NT2/D1 (cell line): ENCODE measurements around the gene RNF144B.

Source experiments
- DNase-seq: peaks from one replicate; pipeline ENCODE4 v3.0.0-alpha.2; 2011; ENCODE audit warnings: low read depth, low spot score
- H3K27me3 ChIP-seq: 2 replicates; pipeline ENCODE4 v1.6.0; 2011; ENCODE audit warnings: mild to moderate bottlenecking; ENCODE audit not compliant: insufficient read length, insufficient read depth
- H3K36me3 ChIP-seq: 2 replicates; pipeline ENCODE4 v1.6.1; 2011; ENCODE audit warnings: mild to moderate bottlenecking, low read length, mixed read lengths; ENCODE audit not compliant: insufficient read depth, insufficient read length
- H3K4me1 ChIP-seq: 2 replicates; pipeline ENCODE4 v1.5.1; 2011; ENCODE audit not compliant: insufficient read depth, insufficient read length
- H3K4me3 ChIP-seq: 2 replicates; pipeline ENCODE4 v1.5.1; 2011; ENCODE audit warnings: low read depth; ENCODE audit not compliant: insufficient read length
- H3K9ac ChIP-seq: 2 replicates; pipeline ENCODE4 v1.6.0; 2011; ENCODE audit warnings: low read depth; ENCODE audit not compliant: insufficient read length
- H3K9me3 ChIP-seq: 2 replicates; pipeline ENCODE4 v1.5.1; 2011; ENCODE audit warnings: mild to moderate bottlenecking, low read length; ENCODE audit not compliant: insufficient read depth
- SUZ12 ChIP-seq: IDR thresholded peaks from 2 replicates; pipeline ENCODE4 v1.6.1; 2011; ENCODE audit not compliant: insufficient read length, insufficient read depth; ENCODE audit errors: extremely low read depth
- YY1 ChIP-seq: IDR thresholded peaks from 2 replicates; pipeline ENCODE4 v1.6.1; 2011; ENCODE audit not compliant: insufficient read length, insufficient read depth
- ZNF274 ChIP-seq: IDR thresholded peaks from 2 replicates; pipeline ENCODE4 v1.6.1; 2011; ENCODE audit warnings: mild to moderate bottlenecking, low read depth, low read length

Gene RNF144B

DNA sequence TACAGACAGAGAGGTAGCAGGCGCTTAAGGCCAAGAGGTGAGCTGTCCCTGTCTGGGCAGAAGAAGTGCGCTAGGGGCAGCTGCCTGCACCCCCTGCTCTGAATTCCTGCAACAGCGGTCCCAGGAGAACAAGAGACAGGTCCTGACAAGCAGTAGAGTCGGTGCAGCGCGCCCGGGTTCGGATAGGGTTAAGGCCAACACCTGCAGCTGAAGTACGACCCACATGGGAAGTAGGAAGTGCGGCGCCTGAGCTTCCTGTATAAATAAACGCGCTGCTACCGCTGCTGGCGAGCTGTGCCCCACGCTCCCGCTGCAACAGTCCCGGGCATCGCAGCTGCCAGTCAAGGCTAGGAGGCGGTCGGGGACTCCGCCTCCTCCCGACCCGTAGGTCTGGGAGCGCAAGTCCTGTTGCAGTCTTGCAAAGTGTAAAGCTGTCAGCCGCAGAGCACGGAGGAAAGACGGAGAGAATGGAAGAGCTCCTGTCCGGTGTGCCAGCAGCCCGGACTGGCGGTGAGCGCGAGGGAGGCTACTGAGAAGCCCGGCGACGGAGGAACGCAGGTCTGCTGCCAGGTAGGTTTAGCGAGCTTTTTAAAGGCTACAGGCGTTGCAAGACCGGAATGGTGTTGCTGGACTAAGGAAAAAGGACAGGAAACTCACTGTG, at the start of gene RNF144B:
TSS of gene RNF144B (plus strand) at position 290 of the 661 bp plus-strand sequence. CDS start 12,185 bp downstream, outside the sequence.
- H3K27me3 ChIP-seq: peaks cover 14% of the 10 kb centered on the region
- no peaks in the 10 kb centered on the region for H3K4me1 ChIP-seq
- H3K9me3 ChIP-seq: no peaks in the 10 kb centered on the region
- TF ChIP-seq ZNF274 (no peak), YY1 (no peak), SUZ12 (no peak)
- peak within 1 kb of the TSS; percentile 47 for H3K4me3 ChIP-seq
- DNase-seq: peak; percentile 59
- peak within 1 kb of the TSS; percentile 61 for H3K9ac ChIP-seq
- H3K36me3 ChIP-seq: no peaks in the 10 kb centered on the region

DNA sequence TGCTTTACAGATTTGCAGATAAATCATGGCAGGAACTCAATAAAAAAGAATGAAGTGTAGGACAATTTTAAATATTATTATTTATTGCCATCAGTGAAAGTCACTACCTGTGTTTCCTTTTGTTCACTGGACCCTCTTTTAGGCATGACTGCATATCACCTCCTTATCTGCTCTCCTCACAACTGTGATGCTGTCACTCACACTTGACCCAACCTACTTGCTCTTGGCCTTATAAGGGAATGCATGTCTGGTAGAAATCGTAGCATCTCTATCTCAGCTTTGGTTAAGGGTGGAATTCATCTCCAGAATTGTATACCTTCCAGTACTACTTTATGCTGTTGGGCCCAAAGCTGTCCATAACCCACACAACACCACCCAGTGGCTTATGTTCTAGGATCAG, 47.6 kb upstream of the RNF144B start:
- Histone ChIP-seq H3K4me1 (no peaks in the 10 kb centered on the region), H3K27me3 (no peaks in the 10 kb centered on the region), H3K9ac (no peak overlapping the region), H3K4me3 (no peak overlapping the region), H3K9me3 (no peaks in the 10 kb centered on the region), H3K36me3 (no peaks in the 10 kb centered on the region)
- TF ChIP-seq SUZ12 (no peak), YY1 (no peak), ZNF274 (no peak)
- no peak for DNase-seq

DNA sequence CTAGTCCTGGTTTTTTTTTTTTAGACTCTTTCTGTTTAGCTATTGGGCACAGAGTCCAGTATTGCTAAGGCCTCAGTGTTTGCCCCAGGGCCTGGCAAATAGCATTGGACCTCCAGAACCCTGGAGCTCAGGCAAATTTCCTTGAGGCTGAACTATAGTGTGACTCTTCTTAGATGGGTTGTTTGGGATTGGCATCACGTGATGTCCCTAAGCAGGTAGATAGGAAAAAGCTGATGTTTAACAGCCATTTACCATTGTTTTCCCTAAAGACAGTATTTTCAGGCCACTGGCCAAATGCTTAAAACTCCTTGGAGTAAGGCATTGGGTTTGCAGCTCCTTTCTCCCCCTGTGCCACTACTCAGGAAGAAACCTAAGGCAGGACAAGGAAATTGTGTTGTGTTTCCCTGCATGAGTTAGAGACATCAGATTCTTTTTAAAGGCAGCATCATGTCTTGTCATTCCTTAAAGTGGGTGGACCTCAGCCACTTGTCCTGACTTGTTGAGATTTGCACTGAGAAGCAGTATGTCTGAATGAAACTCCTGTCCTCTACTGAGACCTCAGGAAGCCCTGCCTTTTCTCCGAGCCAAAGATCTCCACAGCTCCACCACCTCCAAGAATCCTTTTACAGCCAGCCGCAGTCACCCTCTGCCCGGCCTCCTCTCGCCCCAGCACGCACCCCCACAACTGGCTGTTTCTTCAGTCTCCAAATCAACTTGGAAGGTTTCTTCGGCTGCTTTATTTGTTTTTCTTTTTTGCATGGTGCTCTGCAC, 46.2 kb upstream of the RNF144B start:
- Histone ChIP-seq H3K4me3 (no peak overlapping the region), H3K9ac (no peak overlapping the region), H3K27me3 (no peaks in the 10 kb centered on the region), H3K9me3 (no peaks in the 10 kb centered on the region), H3K4me1 (no peaks in the 10 kb centered on the region), H3K36me3 (no peaks in the 10 kb centered on the region)
- no peak for TF ChIP-seq ZNF274
- no peak for TF ChIP-seq SUZ12
- no peak for TF ChIP-seq YY1
- DNase-seq: no peak

DNA sequence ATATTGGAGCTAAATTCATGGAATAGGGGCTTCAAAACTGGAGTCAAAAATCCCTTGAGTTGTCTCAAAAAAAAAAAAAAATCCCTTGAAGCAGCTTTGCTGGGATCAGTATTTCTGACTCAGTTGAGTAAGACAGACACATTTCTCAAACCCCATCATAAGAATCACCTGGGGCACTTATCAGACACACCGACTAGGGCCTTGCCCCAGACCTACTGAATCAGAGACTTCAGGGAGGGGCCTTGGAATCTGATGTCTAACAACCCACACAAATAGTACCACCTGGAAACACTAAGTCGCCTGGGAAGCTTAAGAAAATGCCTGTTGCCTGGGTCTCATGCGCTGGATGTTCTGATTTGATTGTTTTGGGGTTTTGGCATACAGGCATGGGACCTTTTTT, 44.9 kb upstream of the RNF144B start:
- TF ChIP-seq YY1 (no peak), ZNF274 (no peak), SUZ12 (no peak)
- Histone ChIP-seq H3K9ac (no peak overlapping the region), H3K27me3 (no peaks in the 10 kb centered on the region), H3K4me3 (no peak overlapping the region), H3K36me3 (no peaks in the 10 kb centered on the region), H3K4me1 (no peaks in the 10 kb centered on the region), H3K9me3 (no peaks in the 10 kb centered on the region)
- no peak for DNase-seq

DNA sequence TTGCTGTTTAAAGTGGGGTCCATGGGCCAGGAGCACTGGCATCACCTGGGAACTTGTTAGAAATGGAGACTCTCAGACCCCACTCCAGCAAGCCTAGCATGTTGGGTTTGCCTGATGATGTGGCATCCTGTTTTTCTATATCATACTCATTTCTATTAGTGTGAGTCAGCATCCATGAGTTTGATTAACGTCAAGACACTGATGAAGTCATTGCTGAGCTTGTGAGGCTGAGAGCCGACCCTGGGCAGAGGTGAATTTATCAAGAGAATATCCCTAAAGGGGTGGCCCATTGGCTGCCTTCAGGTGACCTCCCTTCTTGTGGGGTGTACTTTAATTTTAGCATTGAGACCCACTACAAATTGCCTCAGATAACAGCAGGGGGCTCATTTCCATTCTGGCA, 43.4 kb upstream of the RNF144B start:
- H3K4me1 ChIP-seq: no peaks in the 10 kb centered on the region
- H3K9ac ChIP-seq: no peak overlapping the region
- DNase-seq: no peak
- no peaks in the 10 kb centered on the region for H3K36me3 ChIP-seq
- TF ChIP-seq YY1: no peak
- TF ChIP-seq SUZ12: no peak
- TF ChIP-seq ZNF274: no peak
- no peak overlapping the region for H3K4me3 ChIP-seq
- no peaks in the 10 kb centered on the region for H3K27me3 ChIP-seq
- no peaks in the 10 kb centered on the region for H3K9me3 ChIP-seq

DNA sequence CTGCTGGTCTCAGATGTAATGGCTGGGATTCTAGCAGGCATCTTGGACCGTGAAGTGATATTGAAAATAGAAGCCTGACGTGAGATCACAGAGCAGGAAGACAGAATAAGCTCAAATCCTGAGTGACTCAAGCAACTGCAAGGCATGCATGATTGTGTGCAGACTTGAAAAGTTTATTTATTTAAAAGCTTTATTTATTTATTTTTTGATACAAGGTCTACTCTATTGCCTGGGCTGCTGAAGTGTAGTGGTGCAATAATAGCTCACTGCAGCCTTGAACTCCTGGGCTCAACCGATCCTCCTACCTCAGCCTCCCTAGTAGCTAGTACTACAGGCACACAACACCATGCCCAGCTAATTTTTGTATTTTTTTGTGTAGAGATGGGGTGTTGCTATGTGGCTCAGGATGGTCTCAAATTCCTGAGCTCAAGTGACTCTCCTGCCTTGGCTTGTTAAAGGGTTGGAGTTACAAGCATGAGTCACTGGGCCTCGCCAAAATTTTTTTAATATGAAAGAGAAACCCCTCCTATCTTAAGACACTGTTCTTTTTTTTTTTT, 40.1 kb upstream of the RNF144B start:
- Histone ChIP-seq H3K36me3 (no peaks in the 10 kb centered on the region), H3K27me3 (no peaks in the 10 kb centered on the region), H3K4me3 (no peak overlapping the region), H3K4me1 (no peaks in the 10 kb centered on the region), H3K9me3 (no peaks in the 10 kb centered on the region), H3K9ac (no peak overlapping the region)
- DNase-seq: no peak
- no peak for TF ChIP-seq YY1
- TF ChIP-seq ZNF274: no peak
- no peak for TF ChIP-seq SUZ12

DNA sequence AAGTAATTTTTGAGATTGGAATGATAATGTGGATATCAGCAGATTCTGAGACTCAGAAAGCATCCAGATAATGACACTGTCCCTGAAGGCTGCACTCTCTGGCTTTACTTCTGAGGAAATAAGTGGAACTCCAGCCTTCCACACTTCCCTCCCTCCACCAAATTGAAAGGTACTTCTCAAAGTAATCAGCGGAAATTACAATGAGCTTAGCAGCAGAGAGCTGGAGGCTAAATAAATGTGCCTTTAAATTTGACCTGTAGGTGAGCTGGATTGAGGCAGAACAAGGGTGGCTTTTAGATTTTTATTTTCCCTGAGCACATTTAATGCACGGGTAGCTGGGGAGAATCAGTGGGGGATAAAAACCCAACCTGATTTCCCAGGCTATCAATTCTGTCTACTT, 39.3 kb upstream of the RNF144B start:
- Histone ChIP-seq H3K27me3 (no peaks in the 10 kb centered on the region), H3K4me1 (no peaks in the 10 kb centered on the region), H3K4me3 (no peak overlapping the region), H3K9me3 (no peaks in the 10 kb centered on the region), H3K9ac (no peak overlapping the region), H3K36me3 (no peaks in the 10 kb centered on the region)
- TF ChIP-seq ZNF274: no peak
- TF ChIP-seq SUZ12: no peak
- no peak for TF ChIP-seq YY1
- no peak for DNase-seq
